HL-60 (cell line): ENCODE data around the gene STAG3.

Experiments
- CTCF ChIP-seq: IDR thresholded peaks from one replicate; pipeline ENCODE4 v1.5.1; 2011; ENCODE audit warnings: low read length, control low read depth, inconsistent platforms; ENCODE audit not compliant: insufficient read depth
- POLR2AphosphoS5 ChIP-seq: IDR thresholded peaks from 2 replicates; pipeline ENCODE4 v1.6.1; 2012; ENCODE audit warnings: low read depth
- REST ChIP-seq: IDR thresholded peaks from 2 replicates; pipeline ENCODE4 v1.6.1; 2012; ENCODE audit warnings: low read depth; ENCODE audit not compliant: insufficient replicate concordance

GRCh38 chr7:100209493-100209892, 31.8 kb downstream of the STAG3 start:
- no peak for TF ChIP-seq POLR2AphosphoS5
- no peak for TF ChIP-seq CTCF
- no peak for TF ChIP-seq REST
